GM19193 (cell line): ENCODE results near the gene HLA-DQB1.

ENCODE experiments used
- POLR2A ChIP-seq: IDR thresholded peaks from 4 replicates; pipeline ENCODE4 v1.6.1; 2011; ENCODE audit not compliant: insufficient read depth, insufficient read length; ENCODE audit errors: extremely low read depth

Gene HLA-DQB1

DNA sequence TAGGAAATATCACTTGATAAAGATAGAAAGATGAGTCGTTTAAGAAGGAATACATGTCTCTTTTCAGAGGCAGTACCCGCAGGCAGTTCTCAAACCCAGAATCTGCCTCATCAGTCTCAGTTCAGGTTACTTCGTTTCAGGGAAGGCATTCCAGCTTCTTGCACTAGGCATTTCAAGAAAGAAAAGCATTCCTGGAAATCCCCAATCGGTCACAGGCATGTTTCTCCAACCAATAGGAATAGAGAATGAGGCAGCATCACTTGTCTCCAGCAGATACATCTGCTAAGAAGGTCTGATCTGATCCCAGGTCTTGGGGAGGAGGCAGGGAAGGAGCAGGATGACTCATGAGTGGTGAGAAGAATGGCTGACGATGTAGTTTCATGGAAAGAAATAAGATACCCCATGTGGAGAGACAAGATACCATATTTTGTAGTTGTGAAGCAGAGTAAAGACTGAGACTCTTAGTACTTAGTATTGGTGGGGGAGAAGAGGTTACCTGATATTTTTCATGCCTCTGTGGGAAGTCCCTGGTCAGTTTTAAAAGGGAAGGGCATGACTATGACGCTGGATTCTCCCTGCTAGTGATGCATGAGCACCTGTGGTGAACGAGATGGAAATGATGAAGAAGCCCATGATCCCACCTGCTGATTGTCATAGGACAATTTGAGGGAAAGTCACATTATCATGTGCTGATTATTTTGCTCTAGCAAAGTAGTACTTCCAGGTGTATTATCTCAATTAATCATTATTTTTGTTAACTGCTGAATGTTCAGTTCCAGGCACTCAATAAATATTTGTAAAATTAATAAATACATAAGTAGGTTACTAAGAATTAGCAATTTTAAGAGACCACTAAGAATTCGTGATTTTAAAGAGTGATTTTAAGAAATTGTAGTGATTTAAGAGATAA is 56.5 kb downstream of the HLA-DQB1 start:
- TF ChIP-seq POLR2A: no peak
